Neuron (in vitro differentiated cells): Measurements from ENCODE around the gene BDNF.
"Not testable (repeated sequence)": the region's sequence is repeated elsewhere in the genome, so short reads cannot be mapped to it uniquely, and the experiment has no call there.

ENCODE experiments used
- H2AFZ ChIP-seq: one replicate; pipeline ENCODE4 v1.6.1; 2013; ENCODE audit warnings: low read depth, mild to moderate bottlenecking, inconsistent platforms, low read length, moderate library complexity
- H3K27me3 ChIP-seq: one replicate; pipeline ENCODE4 v1.6.1; 2013; ENCODE audit warnings: low read length; ENCODE audit not compliant: insufficient read depth
- H3K36me3 ChIP-seq: one replicate; pipeline ENCODE4 v1.6.1; 2013; ENCODE audit warnings: low read length; ENCODE audit not compliant: insufficient read depth
- H3K4me1 ChIP-seq: one replicate; pipeline ENCODE4 v1.6.1; 2013; ENCODE audit warnings: low read length; ENCODE audit not compliant: insufficient read depth
- H3K4me3 ChIP-seq: 2 replicates; pipeline ENCODE4 v1.5.1; 2013; ENCODE audit warnings: mild to moderate bottlenecking, low read length, moderate library complexity
- H3K9me3 ChIP-seq: one replicate; pipeline ENCODE4 v1.6.1; 2013; ENCODE audit warnings: low read length

Gene BDNF

DNA sequence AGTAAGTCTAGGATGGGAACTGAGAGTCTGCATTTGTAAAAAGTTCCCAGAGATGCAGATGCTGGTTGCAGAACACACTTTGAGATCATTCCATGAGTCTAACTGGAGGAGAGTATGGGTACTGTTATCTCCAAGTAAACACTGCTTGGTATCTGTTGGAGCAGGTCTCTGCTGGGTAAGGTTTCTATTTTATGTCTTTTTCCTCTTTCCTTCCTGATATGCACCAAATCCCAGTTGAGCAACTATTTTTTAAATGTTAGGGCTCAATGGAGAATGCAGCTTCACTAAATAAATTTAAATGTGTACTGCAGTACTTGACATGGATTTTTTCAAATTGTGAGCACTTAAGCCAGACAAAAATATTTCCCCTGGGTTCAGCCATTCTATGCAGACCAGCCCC lies 48.5 kb downstream of the BDNF start:
- no peaks in the 10 kb centered on the region for H3K27me3 ChIP-seq
- no peak overlapping the region for H2AFZ ChIP-seq
- no peak overlapping the region for H3K4me3 ChIP-seq
- peaks cover 10% of the 10 kb centered on the region for H3K4me1 ChIP-seq
- no peaks in the 10 kb centered on the region for H3K36me3 ChIP-seq
- H3K9me3 ChIP-seq, result peaks cover 1% of the 10 kb centered on the region

DNA sequence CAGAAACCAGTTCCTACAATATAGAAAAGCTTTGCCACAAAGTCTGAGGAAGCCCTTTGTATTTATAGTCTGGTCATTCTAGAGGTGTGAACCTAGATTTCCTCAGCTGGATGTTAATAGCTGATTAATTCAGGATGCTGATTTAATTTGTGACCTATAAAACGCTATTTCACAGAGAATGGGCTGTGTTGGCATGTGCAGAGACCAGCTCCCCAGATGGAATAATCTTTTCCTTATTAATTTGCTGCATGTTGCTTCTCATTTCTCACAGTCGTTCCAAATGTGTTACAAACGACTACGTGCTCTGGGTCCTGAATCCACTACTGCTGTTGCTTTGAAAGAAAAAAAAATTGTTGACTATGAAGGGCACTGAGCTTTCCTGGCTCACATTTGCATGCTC lies 49.3 kb downstream of the BDNF start:
- Histone ChIP-seq H3K4me1 (peaks cover 10% of the 10 kb centered on the region), H3K36me3 (no peaks in the 10 kb centered on the region), H3K4me3 (no peak overlapping the region), H2AFZ (no peak overlapping the region), H3K27me3 (no peaks in the 10 kb centered on the region), H3K9me3 (peaks cover 1% of the 10 kb centered on the region)

DNA sequence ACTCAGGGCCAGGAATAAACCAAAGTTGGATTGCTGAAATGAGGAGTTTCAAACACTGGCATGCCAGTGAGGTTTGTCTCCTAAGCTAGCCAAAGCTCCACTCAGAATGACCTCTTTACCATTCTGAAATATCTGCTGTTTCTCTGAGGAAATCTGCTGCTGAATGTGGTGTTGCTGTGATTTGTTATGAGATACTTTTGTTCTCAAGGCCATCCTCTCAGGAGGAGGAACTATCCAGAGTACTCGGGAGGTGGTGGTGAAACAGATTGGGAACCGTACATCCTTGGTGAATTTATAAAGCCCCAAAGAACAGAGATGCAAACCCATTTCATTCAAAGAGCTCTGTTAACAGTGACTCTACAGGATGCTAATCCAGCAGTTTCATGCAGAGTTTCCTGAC lies 50.5 kb downstream of the BDNF start:
- Histone ChIP-seq H3K27me3 (no peaks in the 10 kb centered on the region), H3K9me3 (no peaks in the 10 kb centered on the region), H2AFZ (no peak overlapping the region), H3K36me3 (no peaks in the 10 kb centered on the region), H3K4me1 (peaks cover 6% of the 10 kb centered on the region), H3K4me3 (no peak overlapping the region)

DNA sequence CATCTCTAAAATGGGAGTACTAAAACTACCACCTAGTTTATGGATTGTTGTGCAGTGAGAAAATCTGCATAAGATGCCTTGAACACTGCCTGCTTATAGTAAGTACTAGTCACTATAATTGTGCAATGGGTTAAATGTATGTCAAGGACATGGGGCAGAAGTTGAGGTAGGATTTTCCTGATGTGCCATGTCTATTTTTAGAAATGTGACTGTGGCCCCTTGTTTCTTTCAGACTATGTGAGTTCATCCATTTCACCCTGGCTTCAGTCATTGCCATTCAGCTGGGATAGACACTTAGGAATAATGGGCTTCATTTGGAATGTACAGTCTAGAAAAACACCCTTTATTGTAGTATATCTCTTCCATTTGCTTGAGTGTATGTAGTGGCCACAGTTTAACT lies 51.4 kb downstream of the BDNF start:
- H3K4me3 ChIP-seq, result no peak overlapping the region
- H3K27me3 ChIP-seq, result no peaks in the 10 kb centered on the region
- no peaks in the 10 kb centered on the region for H3K4me1 ChIP-seq
- no peaks in the 10 kb centered on the region for H3K36me3 ChIP-seq
- no peak overlapping the region for H2AFZ ChIP-seq
- H3K9me3 ChIP-seq, result no peaks in the 10 kb centered on the region

- no peak overlapping the region for H3K4me3 ChIP-seq
Observed at GRCh38 chr11:27646051-27646818, 54.0 kb downstream of the BDNF start.

GRCh38 chr11:27642954-27643353 lies 57.3 kb downstream of the BDNF start:
- H2AFZ ChIP-seq, result no peak overlapping the region
- H3K36me3 ChIP-seq, result no peaks in the 10 kb centered on the region
- no peaks in the 10 kb centered on the region for H3K4me1 ChIP-seq
- no peak overlapping the region for H3K4me3 ChIP-seq
- no peaks in the 10 kb centered on the region for H3K27me3 ChIP-seq
- H3K9me3 ChIP-seq, result no peaks in the 10 kb centered on the region

More at GRCh38 chr11:27646051-27646818, 54.0 kb downstream of the BDNF start:
- Histone ChIP-seq H3K27me3 (no peaks in the 10 kb centered on the region), H2AFZ (no peak overlapping the region), H3K4me1 (no peaks in the 10 kb centered on the region), H3K9me3 (no peaks in the 10 kb centered on the region), H3K36me3 (no peaks in the 10 kb centered on the region)

DNA sequence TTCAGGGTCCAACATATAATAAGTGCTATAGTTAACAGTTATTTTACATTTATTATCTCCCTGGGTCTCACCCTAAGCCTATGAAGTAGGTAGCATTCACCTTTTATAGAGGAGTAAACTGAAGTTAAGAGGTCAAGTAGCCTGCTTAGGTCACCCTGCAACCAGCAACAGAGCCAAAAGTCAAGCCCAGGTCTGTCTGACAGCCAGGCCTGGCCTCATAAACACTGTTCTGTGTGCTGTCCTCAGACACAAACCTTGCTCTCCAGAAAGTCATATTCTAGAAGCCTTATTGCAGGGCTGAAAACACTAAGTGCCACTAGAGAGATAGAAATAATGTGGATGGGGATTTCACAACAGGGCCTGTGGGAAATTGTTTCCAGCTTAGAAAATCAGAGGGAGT lies 59.3 kb downstream of the BDNF start:
- Histone ChIP-seq H3K27me3 (no peaks in the 10 kb centered on the region), H3K9me3 (no peaks in the 10 kb centered on the region), H3K4me3 (no peak overlapping the region), H3K36me3 (no peaks in the 10 kb centered on the region), H3K4me1 (no peaks in the 10 kb centered on the region), H2AFZ (no peak overlapping the region)

GRCh38 chr11:27635567-27636037 lies 64.7 kb downstream of the BDNF start:
- H3K4me1 ChIP-seq, result no peaks in the 10 kb centered on the region
- H3K4me3 ChIP-seq, result no peak overlapping the region

GRCh38 chr11:27634776-27635175 lies 65.5 kb downstream of the BDNF start:
- not testable (repeated sequence) for H3K4me1 ChIP-seq, H3K9me3 ChIP-seq, H2AFZ ChIP-seq, H3K4me3 ChIP-seq, H3K36me3 ChIP-seq, H3K27me3 ChIP-seq

More at GRCh38 chr11:27635567-27636037, 64.7 kb downstream of the BDNF start:
- no peaks in the 10 kb centered on the region for H3K9me3 ChIP-seq
- H2AFZ ChIP-seq, result no peak overlapping the region
- H3K27me3 ChIP-seq, result no peaks in the 10 kb centered on the region
- H3K36me3 ChIP-seq, result no peaks in the 10 kb centered on the region

DNA sequence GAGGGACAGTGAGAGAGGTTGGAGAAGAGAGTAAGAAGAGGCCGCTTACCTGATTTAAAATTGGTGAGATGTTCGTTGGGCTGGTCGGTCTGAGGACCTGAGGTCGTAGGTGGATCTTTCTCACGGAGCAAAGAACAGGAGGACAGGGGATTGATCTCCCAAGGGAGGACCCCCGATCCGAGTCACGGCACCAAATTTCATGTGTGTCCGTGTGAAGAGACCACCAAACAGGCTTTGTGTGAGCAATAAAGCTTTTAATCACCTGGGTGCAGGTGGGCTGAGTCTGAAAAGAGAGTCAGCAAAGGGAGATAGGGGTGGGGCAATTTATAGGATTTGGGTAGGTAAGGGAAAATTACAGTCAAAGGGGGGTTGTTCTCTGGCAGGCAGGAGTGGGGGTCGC lies 66.0 kb downstream of the BDNF start:
- H3K4me1 ChIP-seq, H3K27me3 ChIP-seq, H3K9me3 ChIP-seq, H3K36me3 ChIP-seq, H3K4me3 ChIP-seq, H2AFZ ChIP-seq: not testable (repeated sequence)

- not testable (repeated sequence) for H3K27me3 ChIP-seq, H3K4me3 ChIP-seq, H3K9me3 ChIP-seq, H3K36me3 ChIP-seq, H2AFZ ChIP-seq, H3K4me1 ChIP-seq
Observed at GRCh38 chr11:27629023-27629422, 71.2 kb downstream of the BDNF start.

DNA sequence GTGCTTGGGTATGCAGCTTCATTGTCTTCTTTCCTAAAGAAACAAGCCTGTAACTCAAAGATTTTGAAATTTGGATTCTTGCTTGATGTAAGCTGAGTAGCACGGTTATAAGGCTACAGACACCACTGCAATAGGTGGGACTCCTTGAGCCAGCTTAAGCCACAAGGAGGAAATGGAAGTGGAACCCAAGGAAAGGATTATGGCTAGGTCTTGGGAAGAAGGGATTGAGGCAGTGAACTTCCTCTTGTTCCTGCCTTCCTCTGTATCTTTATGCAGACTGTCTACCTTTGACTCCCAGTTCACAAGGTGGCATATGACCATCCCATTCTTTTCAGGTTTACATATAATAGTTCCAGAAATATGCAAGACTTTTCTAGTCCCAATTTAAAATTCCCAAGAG lies 72.3 kb downstream of the BDNF start:
- no peaks in the 10 kb centered on the region for H3K4me1 ChIP-seq
- H2AFZ ChIP-seq, result no peak overlapping the region
- H3K36me3 ChIP-seq, result no peaks in the 10 kb centered on the region
- no peaks in the 10 kb centered on the region for H3K27me3 ChIP-seq
- H3K9me3 ChIP-seq, result no peaks in the 10 kb centered on the region
- H3K4me3 ChIP-seq, result no peak overlapping the region

GRCh38 chr11:27626938-27627586 lies 73.2 kb downstream of the BDNF start:
- Histone ChIP-seq H3K36me3 (no peaks in the 10 kb centered on the region), H2AFZ (no peak overlapping the region), H3K9me3 (no peaks in the 10 kb centered on the region), H3K4me1 (no peaks in the 10 kb centered on the region), H3K27me3 (no peaks in the 10 kb centered on the region), H3K4me3 (no peak overlapping the region)
